KMS-11 (cell line): ENCODE results near the gene ANKRD13B.

Experiments used
- H2AFZ ChIP-seq: fragments of 200-600 bp; sonication (generic); 2 replicates; pipeline ENCODE4 v1.6.1; 2016; ENCODE audit warnings: antibody characterized with exemption, mixed run types, low read depth
- H3K27ac ChIP-seq: fragments of 200-600 bp; sonication (generic); 2 replicates; pipeline ENCODE4 v1.6.1; 2016; ENCODE audit warnings: mild to moderate bottlenecking, mixed run types
- H3K27me3 ChIP-seq: fragments of 200-600 bp; sonication (generic); 2 replicates; pipeline ENCODE4 v1.6.1; 2017; ENCODE audit warnings: mild to moderate bottlenecking, low read depth, mixed run types, moderate library complexity; ENCODE audit not compliant: insufficient read depth
- H3K36me3 ChIP-seq: fragments of 200-600 bp; sonication (generic); 2 replicates; pipeline ENCODE4 v1.6.1; 2017; ENCODE audit warnings: mild to moderate bottlenecking, mixed run types; ENCODE audit not compliant: insufficient read depth
- H3K4me1 ChIP-seq: fragments of 200-600 bp; sonication (generic); 2 replicates; pipeline ENCODE4 v1.6.1; 2016; ENCODE audit warnings: mild to moderate bottlenecking, low read depth, mixed run types; ENCODE audit not compliant: poor library complexity, severe bottlenecking
- H3K4me2 ChIP-seq: fragments of 200-600 bp; sonication (generic); 2 replicates; pipeline ENCODE4 v1.7.0; 2016; ENCODE audit warnings: mild to moderate bottlenecking, mixed run types
- H3K4me3 ChIP-seq: fragments of 200-600 bp; sonication (generic); IDR thresholded peaks from 2 replicates; pipeline ENCODE4 v1.6.1; 2017; ENCODE audit warnings: low read depth, low read length, mixed read lengths; ENCODE audit not compliant: insufficient read depth
- H3K79me2 ChIP-seq: fragments of 200-600 bp; sonication (generic); 2 replicates; pipeline ENCODE4 v1.6.1; 2016; ENCODE audit warnings: low read depth, mixed run types; ENCODE audit not compliant: insufficient read depth
- H3K9ac ChIP-seq: fragments of 200-600 bp; sonication (generic); 2 replicates; pipeline ENCODE4 v1.6.1; 2016; ENCODE audit warnings: mild to moderate bottlenecking, mixed run types
- H4K20me1 ChIP-seq: fragments of 200-600 bp; sonication (generic); 2 replicates; pipeline ENCODE4 v1.6.1; 2016; ENCODE audit warnings: mild to moderate bottlenecking, mixed run types; ENCODE audit not compliant: insufficient read depth
- TF ChIP-seq, protein P1 (sequence below): fragments of 200-600 bp; sonication (generic); conservative IDR thresholded peaks from 2 replicates; pipeline ENCODE4 v1.6.1; 2017; ENCODE audit warnings: low read depth, mild to moderate bottlenecking, antibody characterized with exemption, low read length, moderate library complexity, mixed read lengths

The ANKRD13B gene

DNA sequence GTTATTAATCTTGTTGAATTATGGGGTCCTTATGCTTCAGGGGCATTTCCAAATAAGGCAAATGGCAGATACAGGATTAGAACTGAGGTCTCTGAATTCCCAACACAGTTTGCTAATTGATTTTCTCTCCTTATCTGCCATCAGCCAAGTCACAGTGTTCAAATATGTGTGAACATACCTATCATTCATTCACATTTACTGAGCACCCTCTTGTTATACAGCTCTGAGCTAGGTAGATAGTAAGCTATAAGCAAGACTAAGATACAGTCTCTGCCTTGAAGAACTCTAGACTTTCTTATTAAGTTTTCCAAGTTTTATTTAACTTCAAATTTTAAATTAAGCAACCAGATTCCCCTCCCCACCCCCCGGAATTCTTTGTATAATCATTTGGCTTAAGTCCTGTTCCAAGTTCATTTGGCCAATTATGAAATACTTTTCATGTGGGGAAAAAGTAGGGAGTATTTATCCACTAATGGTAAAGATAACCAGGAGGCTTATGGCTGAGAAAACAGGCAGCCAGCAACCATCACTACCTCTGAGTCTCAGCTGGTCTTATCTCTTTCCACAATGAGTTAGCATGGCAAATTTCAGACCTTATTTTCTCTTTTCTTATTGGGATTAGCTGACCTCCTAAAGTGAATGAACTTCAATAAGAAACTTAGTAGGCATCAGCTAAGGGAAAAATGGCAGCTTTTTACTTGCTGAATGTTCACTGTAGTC is 61.2 kb downstream of the ANKRD13B start:
- Histone ChIP-seq H3K4me1 (peaks cover 4% of the 10 kb centered on the region), H3K36me3 (no peaks in the 10 kb centered on the region), H3K27ac (no peak overlapping the region), H2AFZ (no peak overlapping the region), H3K4me2 (no peak overlapping the region), H3K79me2 (no peaks in the 10 kb centered on the region), H3K4me3 (no peak overlapping the region), H3K9ac (no peak overlapping the region), H3K27me3 (no peaks in the 10 kb centered on the region), H4K20me1 (no peaks in the 10 kb centered on the region)
- TF ChIP-seq, protein P1, sequence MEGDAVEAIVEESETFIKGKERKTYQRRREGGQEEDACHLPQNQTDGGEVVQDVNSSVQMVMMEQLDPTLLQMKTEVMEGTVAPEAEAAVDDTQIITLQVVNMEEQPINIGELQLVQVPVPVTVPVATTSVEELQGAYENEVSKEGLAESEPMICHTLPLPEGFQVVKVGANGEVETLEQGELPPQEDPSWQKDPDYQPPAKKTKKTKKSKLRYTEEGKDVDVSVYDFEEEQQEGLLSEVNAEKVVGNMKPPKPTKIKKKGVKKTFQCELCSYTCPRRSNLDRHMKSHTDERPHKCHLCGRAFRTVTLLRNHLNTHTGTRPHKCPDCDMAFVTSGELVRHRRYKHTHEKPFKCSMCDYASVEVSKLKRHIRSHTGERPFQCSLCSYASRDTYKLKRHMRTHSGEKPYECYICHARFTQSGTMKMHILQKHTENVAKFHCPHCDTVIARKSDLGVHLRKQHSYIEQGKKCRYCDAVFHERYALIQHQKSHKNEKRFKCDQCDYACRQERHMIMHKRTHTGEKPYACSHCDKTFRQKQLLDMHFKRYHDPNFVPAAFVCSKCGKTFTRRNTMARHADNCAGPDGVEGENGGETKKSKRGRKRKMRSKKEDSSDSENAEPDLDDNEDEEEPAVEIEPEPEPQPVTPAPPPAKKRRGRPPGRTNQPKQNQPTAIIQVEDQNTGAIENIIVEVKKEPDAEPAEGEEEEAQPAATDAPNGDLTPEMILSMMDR, result no peak

DNA sequence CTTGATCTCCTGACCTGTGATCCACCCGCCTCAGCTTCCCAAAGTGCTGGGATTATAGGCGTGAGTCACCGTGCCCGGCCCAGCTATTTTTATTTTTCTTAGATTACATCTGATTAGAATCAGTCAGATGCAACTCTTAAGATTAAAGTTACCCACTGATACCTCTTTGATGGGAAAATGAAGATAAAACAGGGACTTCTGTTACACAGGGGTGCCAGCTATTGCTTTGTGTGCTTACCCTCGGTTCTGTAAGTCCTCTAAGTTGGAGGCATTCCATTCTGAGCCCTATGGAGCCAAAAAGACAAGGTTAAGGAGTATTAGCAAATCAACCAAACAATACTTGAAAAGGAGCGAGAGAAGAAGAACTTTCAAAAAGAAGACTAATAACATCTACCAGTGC is 62.4 kb downstream of the ANKRD13B start:
- no peak overlapping the region for H3K9ac ChIP-seq
- no peak overlapping the region for H3K27ac ChIP-seq
- TF ChIP-seq, protein P1, result no peak

DNA sequence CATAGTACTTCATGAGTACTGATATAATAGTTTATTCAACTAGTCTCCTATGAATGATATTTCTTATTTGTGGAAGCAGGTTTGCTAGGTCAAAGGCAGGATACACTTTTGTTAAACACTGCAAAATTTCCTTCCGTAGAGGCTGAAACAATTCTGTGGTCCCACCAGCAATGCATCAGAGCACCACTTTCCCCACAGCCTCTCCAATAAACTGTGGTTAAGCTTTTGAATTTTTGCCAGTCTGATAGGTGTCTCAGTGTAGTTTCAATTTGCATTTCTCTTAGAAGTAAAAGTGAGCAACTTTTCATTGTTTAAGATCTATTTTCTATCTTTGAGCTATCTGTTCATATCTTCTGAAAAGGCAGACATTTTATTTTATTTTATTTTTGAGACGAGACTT is 66.2 kb downstream of the ANKRD13B start:
- Histone ChIP-seq H3K4me3 (no peak overlapping the region), H3K27ac (no peak overlapping the region), H3K4me2 (no peak overlapping the region), H3K79me2 (no peaks in the 10 kb centered on the region), H4K20me1 (no peaks in the 10 kb centered on the region), H3K27me3 (no peaks in the 10 kb centered on the region), H3K4me1 (peaks cover 9% of the 10 kb centered on the region), H3K9ac (no peak overlapping the region), H2AFZ (no peak overlapping the region), H3K36me3 (no peaks in the 10 kb centered on the region)
- TF ChIP-seq, protein P1, result no peak

More for the DNA sequence above, 62.4 kb downstream of the ANKRD13B start:
- H2AFZ ChIP-seq, result no peak overlapping the region
- H3K4me3 ChIP-seq, result no peak overlapping the region
- H3K4me1 ChIP-seq, result peaks cover 9% of the 10 kb centered on the region
- H3K79me2 ChIP-seq, result no peaks in the 10 kb centered on the region
- no peaks in the 10 kb centered on the region for H4K20me1 ChIP-seq
- no peak overlapping the region for H3K4me2 ChIP-seq
- H3K27me3 ChIP-seq, result no peaks in the 10 kb centered on the region
- no peaks in the 10 kb centered on the region for H3K36me3 ChIP-seq

DNA sequence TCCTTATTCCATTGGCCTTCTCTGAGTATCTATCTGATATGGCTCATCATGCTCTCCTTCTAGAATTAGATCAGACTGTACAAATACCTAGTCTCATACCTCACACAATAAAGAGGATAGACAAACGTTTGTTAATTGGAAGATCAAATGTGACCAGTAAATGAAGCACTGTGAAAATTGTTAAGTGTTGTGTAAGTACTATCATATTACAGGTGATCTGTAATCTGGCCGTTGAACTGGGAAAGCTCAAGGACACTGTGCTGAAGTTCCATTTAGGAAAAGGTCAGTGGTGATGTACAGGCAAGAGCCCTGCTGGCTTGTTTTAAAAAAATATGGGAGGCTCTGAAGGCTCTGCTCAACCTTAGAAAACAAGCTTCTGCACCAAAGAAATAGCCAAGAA is 68.3 kb downstream of the ANKRD13B start:
- Histone ChIP-seq H3K9ac (no peak overlapping the region), H3K4me2 (no peak overlapping the region), H3K79me2 (no peaks in the 10 kb centered on the region), H3K4me3 (no peak overlapping the region), H2AFZ (no peak overlapping the region), H3K27ac (no peak overlapping the region), H4K20me1 (no peaks in the 10 kb centered on the region), H3K27me3 (no peaks in the 10 kb centered on the region), H3K4me1 (peaks cover 9% of the 10 kb centered on the region), H3K36me3 (no peaks in the 10 kb centered on the region)
- TF ChIP-seq, protein P1, result no peak
